ENCODE results near the gene LHPP.

The LHPP gene

GRCh38 chr10:124526621-124527267, 65.1 kb downstream of the LHPP start:
- H3K18ac ChIP-seq (ENCODE audit: low read depth in 1 of 2, low read length in 2 of 2): peak overlapping the region in 1 of 2 experiments; percentile 74
- WGBS: 83% methylated on average over 17 of the region's 17 CpGs
- no peak overlapping the region for H2BK5ac ChIP-seq (ENCODE audit: low read depth, low read length, poor library complexity, severe bottlenecking)

GRCh38 chr10:124527874-124528395, 66.3 kb downstream of the LHPP start:
- Histone ChIP-seq H3K27ac (ENCODE audit: low read length, poor library complexity, severe bottlenecking) (no peak overlapping the region), H4K91ac (ENCODE audit: low read length) (no peak overlapping the region), H2BK15ac (ENCODE audit: low read depth, poor library complexity, severe bottlenecking) (no peak overlapping the region), H3K23ac (ENCODE audit: low read length in 2 of 2) (no peak overlapping the region), H2AK5ac (ENCODE audit: low read length, severe bottlenecking) (no peak overlapping the region), H2BK5ac (ENCODE audit: low read depth, low read length, poor library complexity, severe bottlenecking) (no peak overlapping the region), H3K4me3 (ENCODE audit: insufficient read depth in 1 of 2, low read depth in 1 of 2, low read length in 2 of 2) (no peak overlapping the region), H3K27me3 (ENCODE audit: control insufficient read depth in 1 of 2, insufficient read depth in 1 of 2, low read length in 2 of 2) (no peaks in the 10 kb centered on the region), H3K4me2 (ENCODE audit: low read length, poor library complexity, severe bottlenecking) (no peak overlapping the region), H3K4ac (ENCODE audit: low read depth in 1 of 2, low read length in 2 of 2) (no peak overlapping the region), H3K14ac (ENCODE audit: low read length in 2 of 2) (no peak overlapping the region), H3K79me1 (replicated peaks; ENCODE audit: low read length, poor library complexity, severe bottlenecking) (no peaks in the 10 kb centered on the region), H3K9me3 (ENCODE audit: control insufficient read depth, low read length) (no peaks in the 10 kb centered on the region), H3K4me1 (ENCODE audit: control insufficient read depth, insufficient read depth, low read depth, low read length) (peaks cover 13% of the 10 kb centered on the region), H3K18ac (ENCODE audit: low read depth in 1 of 2, low read length in 2 of 2) (peak overlapping the region in 1 of 2 experiments; percentile 18), H3K36me3 (ENCODE audit: control insufficient read depth in 1 of 2, insufficient read depth in 2 of 2, low read depth in 1 of 2, low read length in 2 of 2) (no peaks in the 10 kb centered on the region), H3K9ac (ENCODE audit: low read length) (no peak overlapping the region), H2BK12ac (ENCODE audit: low read length in 2 of 2) (no peak overlapping the region), H2AFZ (ENCODE audit: low read depth, low read length) (no peak overlapping the region), H2BK120ac (ENCODE audit: low read depth, low read length) (no peak overlapping the region), H4K8ac (ENCODE audit: low read length) (no peak overlapping the region)
- no peak for DNase-seq
- 88% methylated on average over 11 of the region's 11 CpGs for WGBS

More at GRCh38 chr10:124526621-124527267, 65.1 kb downstream of the LHPP start:
- peak overlapping the region in 1 of 2 experiments; percentile 50 for H3K14ac ChIP-seq (ENCODE audit: low read length in 2 of 2)
- no peaks in the 10 kb centered on the region for H3K79me1 ChIP-seq (replicated peaks; ENCODE audit: low read length, poor library complexity, severe bottlenecking)
- H3K36me3 ChIP-seq (ENCODE audit: control insufficient read depth in 1 of 2, insufficient read depth in 2 of 2, low read depth in 1 of 2, low read length in 2 of 2): peaks cover 0 to 4% of the 10 kb centered on the region in 2 experiments
- no peak overlapping the region for H3K9ac ChIP-seq (ENCODE audit: low read length)
- no peak overlapping the region for H3K27ac ChIP-seq (ENCODE audit: low read length, poor library complexity, severe bottlenecking)
- no peaks in the 10 kb centered on the region for H3K9me3 ChIP-seq (ENCODE audit: control insufficient read depth, low read length)
- H2BK120ac ChIP-seq (ENCODE audit: low read depth, low read length): no peak overlapping the region
- H3K4me3 ChIP-seq (ENCODE audit: insufficient read depth in 1 of 2, low read depth in 1 of 2, low read length in 2 of 2): no peak overlapping the region
- H4K91ac ChIP-seq (ENCODE audit: low read length): peak overlapping the region; percentile 76
- no peaks in the 10 kb centered on the region for H3K27me3 ChIP-seq (ENCODE audit: control insufficient read depth in 1 of 2, insufficient read depth in 1 of 2, low read length in 2 of 2)
- H3K4me1 ChIP-seq (ENCODE audit: control insufficient read depth, insufficient read depth, low read depth, low read length): peaks cover 16% of the 10 kb centered on the region
- peak overlapping the region; percentile 8 for H2BK15ac ChIP-seq (ENCODE audit: low read depth, poor library complexity, severe bottlenecking)
- H3K23ac ChIP-seq (ENCODE audit: low read length in 2 of 2): no peak overlapping the region
- H2AK5ac ChIP-seq (ENCODE audit: low read length, severe bottlenecking): no peak overlapping the region
- no peak overlapping the region for H3K4me2 ChIP-seq (ENCODE audit: low read length, poor library complexity, severe bottlenecking)
- peak overlapping the region in 1 of 2 experiments; percentile 29 for H2BK12ac ChIP-seq (ENCODE audit: low read length in 2 of 2)
- no peak overlapping the region for H4K8ac ChIP-seq (ENCODE audit: low read length)
- DNase-seq: no peak
- no peak overlapping the region for H3K4ac ChIP-seq (ENCODE audit: low read depth in 1 of 2, low read length in 2 of 2)
- H2AFZ ChIP-seq (ENCODE audit: low read depth, low read length): no peak overlapping the region

GRCh38 chr10:124529661-124530214, 68.1 kb downstream of the LHPP start:
- no peak overlapping the region for H3K4ac ChIP-seq (ENCODE audit: low read depth in 1 of 2, low read length in 2 of 2)
- peaks cover 11% of the 10 kb centered on the region for H3K4me1 ChIP-seq (ENCODE audit: control insufficient read depth, insufficient read depth, low read depth, low read length)
- no peaks in the 10 kb centered on the region for H3K36me3 ChIP-seq (ENCODE audit: control insufficient read depth in 1 of 2, insufficient read depth in 2 of 2, low read depth in 1 of 2, low read length in 2 of 2)
- no peak overlapping the region for H2AK5ac ChIP-seq (ENCODE audit: low read length, severe bottlenecking)
- H4K8ac ChIP-seq (ENCODE audit: low read length): no peak overlapping the region
- no peak overlapping the region for H2BK120ac ChIP-seq (ENCODE audit: low read depth, low read length)
- H4K91ac ChIP-seq (ENCODE audit: low read length): peak overlapping the region; percentile 34
- H3K18ac ChIP-seq (ENCODE audit: low read depth in 1 of 2, low read length in 2 of 2): peak overlapping the region in 1 of 2 experiments; percentile 32
- H2AFZ ChIP-seq (ENCODE audit: low read depth, low read length): peak overlapping the region; percentile 10
- no peaks in the 10 kb centered on the region for H3K9me3 ChIP-seq (ENCODE audit: control insufficient read depth, low read length)
- WGBS: 73% methylated on average over 15 of the region's 17 CpGs
- no peak overlapping the region for H3K27ac ChIP-seq (ENCODE audit: low read length, poor library complexity, severe bottlenecking)
- DNase-seq: no peak
- H3K4me2 ChIP-seq (ENCODE audit: low read length, poor library complexity, severe bottlenecking): no peak overlapping the region
- H2BK5ac ChIP-seq (ENCODE audit: low read depth, low read length, poor library complexity, severe bottlenecking): no peak overlapping the region
- peak overlapping the region in 1 of 2 experiments; percentile 67 for H3K23ac ChIP-seq (ENCODE audit: low read length in 2 of 2)
- H3K4me3 ChIP-seq (ENCODE audit: insufficient read depth in 1 of 2, low read depth in 1 of 2, low read length in 2 of 2): no peak overlapping the region
- H2BK15ac ChIP-seq (ENCODE audit: low read depth, poor library complexity, severe bottlenecking): no peak overlapping the region
- no peak overlapping the region for H3K14ac ChIP-seq (ENCODE audit: low read length in 2 of 2)
- no peaks in the 10 kb centered on the region for H3K27me3 ChIP-seq (ENCODE audit: control insufficient read depth in 1 of 2, insufficient read depth in 1 of 2, low read length in 2 of 2)
- no peaks in the 10 kb centered on the region for H3K79me1 ChIP-seq (replicated peaks; ENCODE audit: low read length, poor library complexity, severe bottlenecking)
- no peak overlapping the region for H3K9ac ChIP-seq (ENCODE audit: low read length)
- H2BK12ac ChIP-seq (ENCODE audit: low read length in 2 of 2): peak overlapping the region in 1 of 2 experiments; percentile 67

DNA sequence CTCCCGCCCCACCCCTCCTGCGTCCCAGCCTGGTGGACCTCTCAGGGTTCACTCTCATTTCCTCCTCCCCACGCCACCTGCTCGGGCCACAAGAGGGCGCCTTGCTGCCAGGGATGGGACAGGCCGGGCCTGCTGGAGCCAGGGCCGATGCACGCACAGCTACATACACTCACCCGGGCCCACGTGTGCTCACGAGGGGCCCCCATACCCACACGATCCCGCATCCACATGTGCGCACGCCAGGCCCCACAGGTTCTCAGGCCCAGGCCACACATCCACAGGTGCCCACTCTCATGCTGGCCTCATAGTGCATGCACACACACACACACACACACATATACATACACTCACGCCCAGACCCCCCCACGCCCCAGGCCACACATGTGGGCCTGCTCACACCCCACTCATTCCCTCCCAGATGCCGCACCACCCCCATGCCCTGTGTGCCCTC, 68.6 kb downstream of the LHPP start:
- Histone ChIP-seq H2BK15ac (ENCODE audit: low read depth, poor library complexity, severe bottlenecking) (no peak overlapping the region), H3K4me2 (ENCODE audit: low read length, poor library complexity, severe bottlenecking) (no peak overlapping the region), H3K79me1 (replicated peaks; ENCODE audit: low read length, poor library complexity, severe bottlenecking) (no peaks in the 10 kb centered on the region), H2BK120ac (ENCODE audit: low read depth, low read length) (no peak overlapping the region), H3K18ac (ENCODE audit: low read depth in 1 of 2, low read length in 2 of 2) (peak overlapping the region; percentile 29 to 74), H2BK12ac (ENCODE audit: low read length in 2 of 2) (peak overlapping the region in 1 of 2 experiments; percentile 26), H3K36me3 (ENCODE audit: control insufficient read depth in 1 of 2, insufficient read depth in 2 of 2, low read depth in 1 of 2, low read length in 2 of 2) (no peaks in the 10 kb centered on the region), H3K9ac (ENCODE audit: low read length) (peak overlapping the region; percentile 55), H4K8ac (ENCODE audit: low read length) (peak overlapping the region; percentile 85), H4K91ac (ENCODE audit: low read length) (no peak overlapping the region), H3K4me3 (ENCODE audit: insufficient read depth in 1 of 2, low read depth in 1 of 2, low read length in 2 of 2) (no peak overlapping the region), H2AK5ac (ENCODE audit: low read length, severe bottlenecking) (no peak overlapping the region), H3K23ac (ENCODE audit: low read length in 2 of 2) (no peak overlapping the region), H3K4ac (ENCODE audit: low read depth in 1 of 2, low read length in 2 of 2) (peak overlapping the region in 1 of 2 experiments; percentile 32), H3K9me3 (ENCODE audit: control insufficient read depth, low read length) (no peaks in the 10 kb centered on the region), H3K14ac (ENCODE audit: low read length in 2 of 2) (peak overlapping the region in 1 of 2 experiments; percentile 91), H2AFZ (ENCODE audit: low read depth, low read length) (peak overlapping the region; percentile 76), H3K27ac (ENCODE audit: low read length, poor library complexity, severe bottlenecking) (no peak overlapping the region), H2BK5ac (ENCODE audit: low read depth, low read length, poor library complexity, severe bottlenecking) (no peak overlapping the region), H3K27me3 (ENCODE audit: control insufficient read depth in 1 of 2, insufficient read depth in 1 of 2, low read length in 2 of 2) (no peaks in the 10 kb centered on the region), H3K4me1 (ENCODE audit: control insufficient read depth, insufficient read depth, low read depth, low read length) (peaks cover 8% of the 10 kb centered on the region)
- DNase-seq: peak; percentile 83
- 17% methylated on average over 18 of the region's 18 CpGs for WGBS
